DOHH2 (cell line): ENCODE data around the gene LAMA5.

Experiments used
- H3F3A ChIP-seq: fragments of 200-600 bp; sonication (generic), shearing (Covaris generic); 2 replicates; pipeline ENCODE4 v1.6.0; 2016; ENCODE audit warnings: antibody characterized with exemption, mild to moderate bottlenecking; ENCODE audit not compliant: control insufficient read depth, insufficient read depth
- H3K27ac ChIP-seq: fragments of 200-600 bp; sonication (generic); 2 replicates; pipeline ENCODE4 v1.5.1; 2014; ENCODE audit warnings: low read depth, mild to moderate bottlenecking, low read length, moderate library complexity
- H3K27me3 ChIP-seq: fragments of 200-600 bp; sonication (generic); 2 replicates; pipeline ENCODE4 v1.6.1; 2014; ENCODE audit warnings: mild to moderate bottlenecking, low read length, mixed read lengths; ENCODE audit not compliant: control insufficient read depth
- H3K36me3 ChIP-seq: fragments of 200-600 bp; sonication (generic); 2 replicates; pipeline ENCODE4 v1.6.1; 2014; ENCODE audit warnings: mild to moderate bottlenecking, low read length, moderate library complexity, mixed read lengths; ENCODE audit not compliant: control insufficient read depth
- H3K4me1 ChIP-seq: fragments of 200-600 bp; sonication (generic); 2 replicates; pipeline ENCODE4 v1.6.1; 2014; ENCODE audit warnings: mild to moderate bottlenecking, low read length, mixed read lengths; ENCODE audit not compliant: control insufficient read depth
- H3K4me2 ChIP-seq: fragments of 200-600 bp; sonication (generic); 2 replicates; pipeline ENCODE4 v1.6.0; 2014; ENCODE audit warnings: mild to moderate bottlenecking, low read length, moderate library complexity
- H3K4me3 ChIP-seq: fragments of 200-600 bp; sonication (generic); 2 replicates; pipeline ENCODE4 v1.5.1; 2014; ENCODE audit warnings: mild to moderate bottlenecking, low read length, mixed read lengths
- H3K79me2 ChIP-seq: fragments of 200-600 bp; sonication (generic); 2 replicates; pipeline ENCODE4 v1.6.1; 2014; ENCODE audit warnings: mild to moderate bottlenecking, low read length, mixed read lengths; ENCODE audit not compliant: control insufficient read depth
- H3K9me2 ChIP-seq: fragments of 200-600 bp; sonication (generic); replicated peaks from 2 replicates; pipeline ENCODE4 v1.6.1; 2014; ENCODE audit warnings: mild to moderate bottlenecking, low read length, mixed read lengths; ENCODE audit not compliant: control insufficient read depth
- H3K9me3 ChIP-seq: fragments of 200-600 bp; sonication (generic); 2 replicates; pipeline ENCODE4 v1.6.1; 2014; ENCODE audit warnings: antibody characterized with exemption, low read length, mixed read lengths; ENCODE audit not compliant: control insufficient read depth, insufficient read depth
- H4K20me1 ChIP-seq: fragments of 200-600 bp; sonication (generic); 2 replicates; pipeline ENCODE4 v1.6.0; 2014; ENCODE audit warnings: low read depth, mild to moderate bottlenecking, antibody characterized with exemption, low read length, moderate library complexity; ENCODE audit not compliant: control insufficient read depth, insufficient read depth
- CTCF ChIP-seq: fragments of 200-600 bp; sonication (generic); IDR thresholded peaks from one replicate; pipeline ENCODE4 v1.5.1; 2014; ENCODE audit warnings: antibody characterized with exemption, mild to moderate bottlenecking, low read depth, low read length; ENCODE audit not compliant: poor library complexity, severe bottlenecking
- EZH2phosphoT487 ChIP-seq: fragments of 200-600 bp; sonication (generic); IDR thresholded peaks from 2 replicates; pipeline ENCODE4 v1.6.1; 2017; ENCODE audit warnings: borderline replicate concordance, mild to moderate bottlenecking, antibody characterized with exemption, low read length, moderate library complexity, mixed read lengths

Gene LAMA5

DNA sequence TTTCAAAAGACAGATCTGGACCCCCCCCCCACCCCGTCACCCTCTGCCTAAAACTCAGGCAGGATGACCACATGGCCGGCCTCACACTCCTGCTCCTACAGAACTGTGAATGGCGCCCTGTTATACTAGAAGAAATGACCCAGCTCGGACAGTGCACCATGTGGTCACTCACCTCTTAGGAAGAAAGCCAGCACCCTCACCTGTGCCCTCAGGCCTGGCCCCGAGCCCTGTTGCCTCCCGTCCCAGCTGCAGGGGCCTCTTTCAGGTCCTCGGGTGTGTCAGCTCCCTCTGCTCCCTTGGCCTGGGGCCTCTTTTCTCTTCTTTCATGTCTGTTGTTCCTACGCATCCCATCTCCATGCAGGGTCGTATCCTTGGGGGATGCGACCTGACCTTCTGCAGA is 105.0 kb downstream of the LAMA5 start:
- Histone ChIP-seq H3K27ac (no peak overlapping the region), H3K9me3 (no peaks in the 10 kb centered on the region), H3K4me1 (no peaks in the 10 kb centered on the region), H3K27me3 (no peaks in the 10 kb centered on the region), H3K9me2 (no peaks in the 10 kb centered on the region), H3K4me2 (no peak overlapping the region), H4K20me1 (0 out of 2 replicates have a peak, but pooled peaks cover 5% of the 10 kb centered on the region), H3K79me2 (no peaks in the 10 kb centered on the region), H3K36me3 (peaks cover 4% of the 10 kb centered on the region), H3F3A (no peaks in the 10 kb centered on the region), H3K4me3 (no peak overlapping the region)
- TF ChIP-seq CTCF: no peak
- no peak for TF ChIP-seq EZH2phosphoT487

DNA sequence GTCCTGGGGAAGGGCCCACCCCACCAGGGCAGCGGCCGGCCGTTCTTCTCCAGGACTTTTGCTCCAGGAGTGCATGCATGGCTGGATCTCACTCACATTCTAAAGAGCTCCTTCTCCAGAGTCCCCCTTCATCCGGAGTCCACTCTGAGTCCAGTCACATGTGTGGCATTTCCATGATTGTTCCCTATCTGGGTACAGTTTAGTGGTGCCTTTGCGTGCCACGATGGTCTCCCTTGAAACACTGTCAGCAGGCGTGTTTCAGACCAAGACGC is 107.9 kb downstream of the LAMA5 start:
- Histone ChIP-seq H3K27ac (no peak overlapping the region), H3K36me3 (no peaks in the 10 kb centered on the region; the same call in 1 of the 2 replicates), H3K4me3 (no peak overlapping the region), H3K79me2 (peaks cover 5% of the 10 kb centered on the region; the same call in 1 of the 2 replicates), H3K9me3 (no peaks in the 10 kb centered on the region), H3K4me2 (no peak overlapping the region), H4K20me1 (0 out of 2 replicates have a peak, but pooled peaks cover 5% of the 10 kb centered on the region), H3F3A (no peaks in the 10 kb centered on the region), H3K9me2 (no peaks in the 10 kb centered on the region), H3K4me1 (no peaks in the 10 kb centered on the region), H3K27me3 (no peaks in the 10 kb centered on the region)
- TF ChIP-seq EZH2phosphoT487 (no peak), CTCF (no peak)
